HG02852 (cell line): ENCODE results near the gene CEP85L.

Experiments used
- ATAC-seq: cut with Tn5 transposase; IDR thresholded peaks from one replicate; pipeline ENCODE4 v1.9.1; 2021; ENCODE audit warnings: mild to moderate bottlenecking, moderate library complexity; ENCODE audit not compliant: unreplicated experiment

CEP85L gene

GRCh38 chr6:118651282-118652050, at the start of gene CEP85L:
TSS of gene CEP85L (minus strand) at chr6:118651591. CDS start at chr6:118651269, 322 bp downstream.
- ATAC-seq: peak; percentile 89

DNA sequence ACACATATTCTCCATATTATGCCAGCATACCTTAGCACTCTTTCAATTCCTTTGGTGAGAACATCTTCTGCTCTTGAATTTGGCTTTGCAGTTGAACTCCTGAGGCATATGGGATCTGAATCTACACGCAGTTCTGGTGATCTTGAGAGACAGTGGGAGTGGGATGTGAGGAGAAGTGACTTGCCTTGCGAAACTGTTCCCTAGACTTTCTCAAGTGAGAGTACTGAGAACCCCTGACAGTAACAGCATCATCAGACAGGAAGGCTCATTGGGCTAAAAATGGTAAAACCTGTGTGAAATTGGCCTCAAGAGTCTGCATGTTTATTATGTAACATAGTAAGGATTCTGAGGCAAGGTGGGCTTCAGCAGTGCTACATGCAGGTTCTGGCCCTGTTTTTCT, 49.1 kb upstream of the CEP85L start:
- no peak for ATAC-seq

DNA sequence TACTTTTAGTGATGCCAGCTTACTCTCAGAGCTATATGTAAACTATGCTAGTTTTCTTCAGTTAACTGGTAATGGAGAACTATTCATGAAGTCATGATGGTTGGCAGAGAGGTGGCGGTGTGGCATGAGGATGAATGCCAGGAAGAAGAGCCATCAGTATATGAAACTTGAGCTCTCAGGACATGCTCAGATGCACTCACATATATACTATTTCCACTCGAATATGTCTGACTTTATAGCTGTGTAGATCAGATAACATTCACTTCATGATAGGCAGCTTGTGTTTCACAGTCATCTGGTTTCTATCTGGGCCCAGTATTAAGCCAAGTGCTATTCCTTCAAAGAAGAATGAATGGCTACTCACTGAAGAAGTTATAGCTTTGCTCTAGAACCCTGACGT, 46.2 kb upstream of the CEP85L start:
- no peak for ATAC-seq

DNA sequence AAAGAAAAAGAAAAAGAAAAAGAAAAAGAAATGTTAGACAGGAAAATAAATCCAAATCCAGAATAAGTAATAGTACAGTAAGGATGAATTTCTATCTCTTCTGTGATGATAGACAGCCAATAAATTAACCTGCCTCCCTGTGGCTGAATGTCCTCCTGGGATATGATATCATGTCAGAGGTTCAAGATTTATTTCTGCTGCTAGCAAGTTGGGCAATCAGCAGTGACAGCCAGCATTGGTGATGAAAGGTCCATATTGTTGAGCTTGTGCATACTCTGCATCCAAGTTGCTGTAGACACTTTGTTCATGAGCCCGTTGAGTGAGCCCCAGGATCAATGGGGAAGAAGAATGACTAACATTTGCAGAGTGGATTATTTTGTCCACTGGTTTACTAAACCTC, 44.9 kb upstream of the CEP85L start:
- no peak for ATAC-seq

DNA sequence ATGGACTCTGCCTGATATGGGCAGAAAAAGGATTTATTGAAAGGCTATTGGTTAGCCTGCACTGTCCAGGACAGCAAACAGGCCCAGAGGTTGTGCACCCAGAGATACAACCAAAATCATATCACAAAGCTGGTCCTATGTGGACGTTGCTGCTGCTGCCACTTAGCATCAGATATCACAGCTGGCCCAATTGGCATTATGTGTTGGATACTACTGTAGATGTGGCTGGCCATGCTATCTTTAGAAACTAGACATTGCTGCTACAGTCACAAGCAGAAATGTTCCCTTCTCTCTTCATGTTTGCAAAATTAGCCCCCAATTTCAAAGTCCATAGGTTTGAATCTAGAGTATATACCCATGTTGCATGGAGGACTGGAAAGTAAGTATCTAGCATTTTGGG, 42.2 kb upstream of the CEP85L start:
- ATAC-seq: no peak

DNA sequence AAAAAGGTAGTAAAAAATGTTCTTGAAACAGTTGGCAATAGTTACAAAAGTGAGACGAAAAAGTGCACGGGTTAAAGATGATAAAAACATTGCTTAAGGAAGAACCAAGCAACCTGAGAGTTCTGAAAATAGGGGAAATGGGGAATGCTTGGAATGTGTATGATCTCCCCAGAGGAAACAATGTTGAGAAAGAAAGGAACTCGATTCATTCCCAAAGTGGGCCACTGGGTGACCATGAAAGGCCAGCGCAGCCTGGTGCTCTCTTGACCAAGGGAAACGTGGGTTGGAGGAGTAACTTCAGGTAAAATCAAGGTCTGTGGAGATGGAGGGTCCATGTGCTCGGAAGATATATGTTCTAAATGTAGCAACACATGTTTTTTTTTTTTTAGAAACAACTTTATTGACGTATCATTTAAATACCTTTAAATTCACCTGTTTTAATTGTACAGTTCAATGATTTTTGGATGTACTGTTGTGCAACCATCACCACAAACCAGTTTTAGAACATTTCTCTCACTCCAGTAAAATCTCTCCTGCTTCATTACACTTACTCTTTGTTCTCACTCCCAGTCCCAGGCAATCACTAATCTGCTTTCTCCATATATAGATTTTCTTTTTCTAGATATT, 34.5 kb upstream of the CEP85L start:
- ATAC-seq: no peak

GRCh38 chr6:118683881-118684872, 32.8 kb upstream of the CEP85L start:
- no peak for ATAC-seq

GRCh38 chr6:118680452-118681095, 29.2 kb upstream of the CEP85L start:
- ATAC-seq: no peak

- no peak for ATAC-seq
Observed at GRCh38 chr6:118679327-118679901, 28.0 kb upstream of the CEP85L start.

GRCh38 chr6:118678866-118679265, 27.5 kb upstream of the CEP85L start:
- ATAC-seq: no peak

DNA sequence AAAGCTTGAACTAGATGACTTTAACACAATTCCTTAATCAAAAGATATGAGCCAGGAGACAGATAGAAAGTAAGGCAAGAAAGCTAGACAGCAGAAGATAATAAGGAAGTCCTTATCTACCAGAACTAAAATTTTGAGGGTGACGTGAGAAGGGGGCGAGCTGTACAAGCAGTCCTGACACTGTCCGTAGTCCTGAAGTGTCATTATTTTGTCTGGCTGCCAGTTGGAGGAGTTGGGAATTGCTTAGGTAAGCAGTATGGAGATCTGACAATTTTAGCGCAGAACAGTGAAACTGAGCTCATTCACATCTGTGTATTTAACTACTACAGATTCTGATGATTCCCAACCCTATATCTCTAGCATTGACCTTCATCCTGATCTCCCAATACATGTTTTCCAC, 25.8 kb upstream of the CEP85L start:
- no peak for ATAC-seq

- no peak for ATAC-seq
Observed at GRCh38 chr6:118675225-118675624, 23.8 kb upstream of the CEP85L start.

- ATAC-seq: no peak
Observed at GRCh38 chr6:118674772-118675171, 23.4 kb upstream of the CEP85L start.

DNA sequence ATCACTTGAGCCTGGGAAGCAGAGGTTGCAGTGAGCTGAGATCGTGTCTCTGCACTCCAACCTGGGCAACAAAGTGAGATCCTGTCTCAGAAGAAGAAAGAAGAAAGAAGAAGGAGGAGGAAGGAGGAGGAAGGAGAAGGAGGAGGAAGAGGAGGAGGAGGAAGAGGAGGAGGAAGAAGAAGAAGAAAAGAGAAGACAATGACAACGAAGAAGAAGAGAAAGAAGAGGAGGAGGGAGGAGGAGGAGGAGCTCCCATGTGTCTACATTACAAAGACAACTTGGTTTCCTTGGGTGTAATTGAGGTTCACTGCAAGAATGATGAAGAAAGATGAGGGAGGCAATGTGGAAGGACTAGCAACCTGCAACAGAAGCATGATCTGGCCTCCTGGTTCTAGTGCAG, 21.3 kb upstream of the CEP85L start:
- no peak for ATAC-seq

- ATAC-seq: no peak
Observed at GRCh38 chr6:118669561-118669960, 18.2 kb upstream of the CEP85L start.

GRCh38 chr6:118668761-118669385, 17.5 kb upstream of the CEP85L start:
- no peak for ATAC-seq

DNA sequence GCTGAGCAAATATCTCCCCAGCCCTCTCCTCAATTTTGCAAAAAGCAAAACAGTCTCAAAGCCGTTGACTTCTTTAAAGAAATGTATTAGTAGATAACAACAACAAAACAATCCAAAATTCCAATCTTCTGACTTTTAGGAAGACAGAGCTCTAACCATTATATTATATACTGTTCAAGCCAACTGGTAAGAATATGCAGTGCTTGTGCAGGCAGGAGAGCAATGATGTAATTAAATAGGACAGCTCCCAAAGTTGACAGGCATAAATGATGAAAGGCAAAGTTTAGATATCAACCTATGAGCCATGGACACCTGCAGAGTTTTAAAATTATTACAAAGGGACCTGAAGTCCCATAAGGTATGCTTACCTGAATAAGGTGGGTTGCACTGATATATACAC, 16.6 kb upstream of the CEP85L start:
- ATAC-seq: no peak

GRCh38 chr6:118665011-118665410, 13.6 kb upstream of the CEP85L start:
- ATAC-seq: peak; percentile 40

GRCh38 chr6:118663993-118664985, 12.9 kb upstream of the CEP85L start:
- ATAC-seq: peak; percentile 40
